ENCODE measurements around the gene PER1. TPM values are rescaled to one million over a fixed set of nuclear protein-coding genes. Genes with fewer than 3 reads are reported as not detected.
"Not testable (repeated sequence)": the region's sequence is repeated elsewhere in the genome, so short reads cannot be mapped to it uniquely, and the experiment has no call there.

Gene PER1
- total and polyA plus RNA-seq, 4 donors: 34.3 to 297 (median 173) TPM

- intact Hi-C loops (cut with DNase I): loop anchor here in 1 of 2 donors (10.0 kb wide), 1 partner anchor 53 kb away; no protein-coding TSS in a partner anchor
- H3K4me3 ChIP-seq (ENCODE audit: low read length in 2 of 2): no peak overlapping the region
- DNase-seq: no peak
- no peak overlapping the region for H3K27ac ChIP-seq (ENCODE audit: low read depth in 1 of 2, low read length in 2 of 2)
- H3K36me3 ChIP-seq (ENCODE audit: control insufficient read depth in 1 of 2, insufficient read depth in 2 of 2, low read length in 1 of 2): no peaks in the 10 kb centered on the region
- no peak for ATAC-seq (ENCODE audit: low FRiP score)
- H3K9me3 ChIP-seq (ENCODE audit: control insufficient read depth, low read length): no peaks in the 10 kb centered on the region
- WGBS, 2 donors: 12 to 16% methylated on average over 18 of the region's 18 CpGs
- no peaks in the 10 kb centered on the region for H3K27me3 ChIP-seq (ENCODE audit: control insufficient read depth in 1 of 2, insufficient read depth in 2 of 2, low read length in 1 of 2)
- H3K4me1 ChIP-seq (ENCODE audit: control insufficient read depth in 1 of 2, insufficient read depth in 2 of 2, low read length in 2 of 2): no peaks in the 10 kb centered on the region
These were observed 34.7 kb downstream of the PER1 start for GRCh38 chr17:8117367-8117979.

GRCh38 chr17:8116776-8117175 lies 35.4 kb downstream of the PER1 start:
- H3K4me1 ChIP-seq (ENCODE audit: control insufficient read depth in 1 of 2, insufficient read depth in 2 of 2, low read length in 2 of 2): no peaks in the 10 kb centered on the region
- intact Hi-C loops (cut with DNase I): loop anchor here in 1 of 2 donors (10.0 kb wide), 1 partner anchor 52 kb away; no protein-coding TSS in a partner anchor
- no peak for DNase-seq
- no peak overlapping the region for H3K27ac ChIP-seq (ENCODE audit: low read depth in 1 of 2, low read length in 2 of 2)
- ATAC-seq (ENCODE audit: low FRiP score): no peak
- H3K36me3 ChIP-seq (ENCODE audit: control insufficient read depth in 1 of 2, insufficient read depth in 2 of 2, low read length in 1 of 2): no peaks in the 10 kb centered on the region
- H3K27me3 ChIP-seq (ENCODE audit: control insufficient read depth in 1 of 2, insufficient read depth in 2 of 2, low read length in 1 of 2): peaks cover 0 to 1% of the 10 kb centered on the region in 2 donors
- no peak overlapping the region for H3K4me3 ChIP-seq (ENCODE audit: low read length in 2 of 2)
- no peaks in the 10 kb centered on the region for H3K9me3 ChIP-seq (ENCODE audit: control insufficient read depth, low read length)
- WGBS, 2 donors: 56 to 66% methylated on average over 18 of the region's 18 CpGs

- intact Hi-C loops (cut with DNase I): loop anchor here in 1 of 2 donors (10.0 kb wide), 1 partner anchor 46 kb away; no protein-coding TSS in a partner anchor
- DNase-seq (no peak), ATAC-seq (ENCODE audit: low FRiP score) (no peak)
- H3K27me3 ChIP-seq (ENCODE audit: control insufficient read depth in 1 of 2, insufficient read depth in 2 of 2, low read length in 1 of 2): peaks cover 0 to 4% of the 10 kb centered on the region in 2 donors
- H3K4me3 ChIP-seq (ENCODE audit: low read length in 2 of 2): no peak overlapping the region
- no peak overlapping the region for H3K27ac ChIP-seq (ENCODE audit: low read depth in 1 of 2, low read length in 2 of 2)
- H3K4me1 ChIP-seq (ENCODE audit: control insufficient read depth in 1 of 2, insufficient read depth in 2 of 2, low read length in 2 of 2): no peaks in the 10 kb centered on the region
- 97 to 98% methylated on average over 6 of the region's 6 CpGs for WGBS, 2 donors
- no peaks in the 10 kb centered on the region for H3K36me3 ChIP-seq (ENCODE audit: control insufficient read depth in 1 of 2, insufficient read depth in 2 of 2, low read length in 1 of 2)
- no peaks in the 10 kb centered on the region for H3K9me3 ChIP-seq (ENCODE audit: control insufficient read depth, low read length)
These were observed 41.3 kb downstream of the PER1 start for GRCh38 chr17:8110907-8111306.

DNA sequence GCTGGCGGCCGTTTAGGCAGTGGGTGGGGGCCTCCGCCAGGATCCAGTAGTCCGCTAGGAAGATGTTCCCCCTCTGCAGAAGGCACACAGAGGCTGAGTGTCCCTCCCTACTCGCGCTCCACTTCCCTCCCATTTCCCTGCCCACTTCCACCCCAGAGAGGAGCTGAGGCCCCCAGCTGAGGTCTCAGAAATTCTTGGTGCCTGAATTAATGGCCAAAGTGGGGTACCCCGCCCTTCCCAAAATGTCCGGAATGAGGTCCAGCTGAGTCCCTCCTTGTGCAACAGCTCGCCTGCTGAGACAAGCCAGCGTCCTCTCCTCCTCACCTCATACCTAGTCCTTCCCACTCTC lies 41.8 kb downstream of the PER1 start:
- H3K9me3 ChIP-seq (ENCODE audit: control insufficient read depth, low read length): no peaks in the 10 kb centered on the region
- DNase-seq (no peak), ATAC-seq (ENCODE audit: low FRiP score) (no peak)
- intact Hi-C loops (cut with DNase I): loop anchor here in 1 of 2 donors (10.0 kb wide), 1 partner anchor 46 kb away; no protein-coding TSS in a partner anchor
- H3K4me1 ChIP-seq (ENCODE audit: control insufficient read depth in 1 of 2, insufficient read depth in 2 of 2, low read length in 2 of 2): no peaks in the 10 kb centered on the region
- peaks cover 0 to 4% of the 10 kb centered on the region in 2 donors for H3K27me3 ChIP-seq (ENCODE audit: control insufficient read depth in 1 of 2, insufficient read depth in 2 of 2, low read length in 1 of 2)
- 30 to 34% methylated on average over 10 of the region's 10 CpGs for WGBS, 2 donors
- no peaks in the 10 kb centered on the region for H3K36me3 ChIP-seq (ENCODE audit: control insufficient read depth in 1 of 2, insufficient read depth in 2 of 2, low read length in 1 of 2)
- H3K4me3 ChIP-seq (ENCODE audit: low read length in 2 of 2): no peak overlapping the region
- H3K27ac ChIP-seq (ENCODE audit: low read depth in 1 of 2, low read length in 2 of 2): no peak overlapping the region

DNA sequence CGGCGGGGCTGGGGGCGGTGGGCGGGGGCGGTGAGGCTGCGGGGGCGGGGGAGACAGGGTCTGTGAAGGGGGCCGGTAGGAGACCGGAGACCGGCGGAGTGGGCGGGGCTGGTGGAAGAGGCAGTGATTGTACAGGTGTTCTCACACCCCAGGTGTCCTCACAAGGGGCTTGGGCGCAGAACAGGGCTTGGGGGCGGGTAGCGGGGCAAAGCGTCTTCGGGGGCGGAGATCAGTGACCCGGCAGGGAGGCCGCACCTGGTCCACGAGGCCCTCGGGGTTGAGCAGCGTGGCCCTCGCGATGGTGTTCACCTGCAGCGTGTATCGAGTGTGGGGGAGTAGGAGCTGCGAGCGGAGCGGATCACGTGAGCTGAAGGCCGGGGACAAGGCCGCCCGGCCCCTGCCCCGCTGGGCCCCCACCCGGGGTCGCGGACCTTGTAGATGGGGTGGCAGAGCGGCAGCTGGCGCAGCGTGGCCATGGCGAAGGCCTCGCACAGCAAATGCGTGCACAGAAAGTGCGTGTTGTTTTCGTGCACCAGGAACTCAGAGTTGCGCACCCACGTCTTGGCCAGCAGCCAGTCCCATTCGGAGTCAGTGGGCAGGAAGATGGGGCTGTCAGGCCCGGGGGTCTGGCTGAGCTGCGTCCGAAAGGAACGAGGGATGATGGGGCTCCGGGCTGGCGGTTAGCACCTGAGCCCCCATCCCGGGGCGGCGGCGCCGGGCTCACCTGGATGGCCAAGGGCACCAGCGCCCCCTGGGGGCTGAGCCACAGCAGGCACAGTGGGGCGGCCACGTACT lies 42.3 kb downstream of the PER1 start:
- intact Hi-C loops (cut with DNase I): loop anchor here in 1 of 2 donors (10.0 kb wide), 1 partner anchor 45 kb away; no protein-coding TSS in a partner anchor
- WGBS, 2 donors: 8 to 9% methylated on average over 58 to 63 of the region's 63 CpGs
- DNase-seq: peak; percentile 69 to 86

DNA sequence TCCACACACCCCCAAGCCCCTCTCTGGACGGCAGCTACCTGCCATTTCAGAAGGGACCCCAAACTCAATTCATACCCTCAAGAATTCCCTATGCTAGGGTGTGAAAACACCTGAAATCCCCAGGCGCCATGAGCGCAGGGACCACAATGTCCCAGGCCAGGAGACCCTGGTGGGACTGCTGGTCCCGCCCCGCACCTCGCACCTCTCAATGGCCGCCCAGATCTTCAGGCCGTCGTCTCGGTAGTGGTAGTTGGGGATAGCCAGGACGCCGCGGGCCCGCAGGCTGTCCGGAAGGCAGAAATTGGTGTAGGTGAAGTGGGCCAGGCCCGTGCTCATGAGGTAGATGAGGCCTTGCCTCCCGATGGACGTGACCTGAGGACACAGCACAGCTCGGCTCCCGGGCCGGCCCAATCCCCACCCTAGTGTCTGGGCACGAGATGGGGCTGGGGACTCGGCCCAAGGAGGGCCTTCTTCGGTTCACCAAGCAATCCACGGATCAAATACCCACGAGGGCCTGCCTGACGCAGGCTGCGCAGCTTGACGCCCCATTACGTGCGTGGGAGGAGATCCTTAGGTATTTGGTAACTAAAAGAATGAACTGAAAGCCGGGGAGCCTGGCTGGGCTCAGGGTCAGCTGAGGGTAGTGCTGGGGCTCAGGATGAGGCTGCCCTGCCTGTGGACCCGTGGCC lies 43.1 kb downstream of the PER1 start:
- Histone ChIP-seq H3K27ac (ENCODE audit: low read depth in 1 of 2, low read length in 2 of 2) (no peak overlapping the region), H3K27me3 (ENCODE audit: control insufficient read depth in 1 of 2, insufficient read depth in 2 of 2, low read length in 1 of 2) (peaks cover 0 to 4% of the 10 kb centered on the region in 2 donors), H3K4me1 (ENCODE audit: control insufficient read depth in 1 of 2, insufficient read depth in 2 of 2, low read length in 2 of 2) (no peaks in the 10 kb centered on the region), H3K9me3 (ENCODE audit: control insufficient read depth, low read length) (no peaks in the 10 kb centered on the region), H3K4me3 (ENCODE audit: low read length in 2 of 2) (no peak overlapping the region), H3K36me3 (ENCODE audit: control insufficient read depth in 1 of 2, insufficient read depth in 2 of 2, low read length in 1 of 2) (no peaks in the 10 kb centered on the region)
- 83 to 84% methylated on average over 33 of the region's 33 CpGs for WGBS, 2 donors
- intact Hi-C loops (cut with DNase I): no loop called here
- DNase-seq: no peak
- ATAC-seq (ENCODE audit: low FRiP score): peak; percentile 24

More for the DNA sequence above, 42.3 kb downstream of the PER1 start:
- no peak overlapping the region for H3K4me3 ChIP-seq (ENCODE audit: low read length in 2 of 2)
- H3K36me3 ChIP-seq (ENCODE audit: control insufficient read depth in 1 of 2, insufficient read depth in 2 of 2, low read length in 1 of 2): no peaks in the 10 kb centered on the region
- ATAC-seq (ENCODE audit: low FRiP score): peak; percentile 69
- H3K9me3 ChIP-seq (ENCODE audit: control insufficient read depth, low read length): no peaks in the 10 kb centered on the region
- no peaks in the 10 kb centered on the region for H3K4me1 ChIP-seq (ENCODE audit: control insufficient read depth in 1 of 2, insufficient read depth in 2 of 2, low read length in 2 of 2)
- no peak overlapping the region for H3K27ac ChIP-seq (ENCODE audit: low read depth in 1 of 2, low read length in 2 of 2)
- peaks cover 0 to 4% of the 10 kb centered on the region in 2 donors for H3K27me3 ChIP-seq (ENCODE audit: control insufficient read depth in 1 of 2, insufficient read depth in 2 of 2, low read length in 1 of 2)

GRCh38 chr17:8106980-8107379 lies 45.2 kb downstream of the PER1 start:
- H3K4me1 ChIP-seq (ENCODE audit: control insufficient read depth in 1 of 2, insufficient read depth in 2 of 2, low read length in 2 of 2); H3K27me3 ChIP-seq (ENCODE audit: control insufficient read depth in 1 of 2, insufficient read depth in 2 of 2, low read length in 1 of 2); H3K27ac ChIP-seq (ENCODE audit: low read depth in 1 of 2, low read length in 2 of 2); intact Hi-C loops (cut with DNase I); ATAC-seq (ENCODE audit: low FRiP score); H3K36me3 ChIP-seq (ENCODE audit: control insufficient read depth in 1 of 2, insufficient read depth in 2 of 2, low read length in 1 of 2); H3K9me3 ChIP-seq (ENCODE audit: control insufficient read depth, low read length); H3K4me3 ChIP-seq (ENCODE audit: low read length in 2 of 2); DNase-seq: not testable (repeated sequence)
- WGBS, 2 donors: 89 to 93% methylated on average over 4 of the region's 4 CpGs

DNA sequence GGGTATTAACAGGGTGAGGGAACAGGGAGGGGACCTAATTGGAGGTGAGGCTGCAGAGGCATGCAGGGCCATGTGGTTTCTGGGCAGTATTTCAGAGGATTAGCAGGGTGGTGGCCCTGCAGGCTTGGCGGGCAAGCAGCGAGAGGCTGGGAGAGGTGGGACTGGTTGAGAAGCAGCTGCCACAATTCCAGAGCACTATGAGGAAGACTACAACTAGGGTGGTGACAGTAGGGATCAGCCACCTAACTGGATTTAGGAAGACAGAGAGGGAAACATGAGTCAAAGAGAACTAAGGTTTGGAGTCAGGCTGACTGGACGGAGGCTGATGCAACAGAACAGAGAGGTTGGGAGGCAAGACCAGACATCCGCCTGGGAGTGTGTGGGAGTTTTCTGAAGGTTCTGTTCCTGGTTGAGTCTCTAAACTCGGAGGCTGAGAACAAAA lies 46.2 kb downstream of the PER1 start:
- Histone ChIP-seq H3K9me3 (ENCODE audit: control insufficient read depth, low read length) (no peaks in the 10 kb centered on the region), H3K4me1 (ENCODE audit: control insufficient read depth in 1 of 2, insufficient read depth in 2 of 2, low read length in 2 of 2) (no peaks in the 10 kb centered on the region), H3K4me3 (ENCODE audit: low read length in 2 of 2) (no peak overlapping the region), H3K36me3 (ENCODE audit: control insufficient read depth in 1 of 2, insufficient read depth in 2 of 2, low read length in 1 of 2) (no peaks in the 10 kb centered on the region), H3K27ac (ENCODE audit: low read depth in 1 of 2, low read length in 2 of 2) (no peak overlapping the region), H3K27me3 (ENCODE audit: control insufficient read depth in 1 of 2, insufficient read depth in 2 of 2, low read length in 1 of 2) (no peaks in the 10 kb centered on the region)
- ATAC-seq (ENCODE audit: low FRiP score) (no peak), DNase-seq (no peak)
- 74 to 77% methylated on average over 5 of the region's 5 CpGs for WGBS, 2 donors
- intact Hi-C loops (cut with DNase I): no loop called here

Data from aorta (tissue), 5 donors.